Measurements from ENCODE around the gene GDF3.

The GDF3 gene

GRCh38 chr12:7668171-7668570 lies 27.4 kb downstream of the GDF3 start:
- H3K4me1 ChIP-seq (ENCODE audit: control insufficient read depth, low read length), result no peaks in the 10 kb centered on the region
- TF ChIP-seq CTCF (IDR thresholded peaks at IDR 0.05; ENCODE audit: low read depth, low read length, poor library complexity, severe bottlenecking), result no peak
- TF ChIP-seq EZH2phosphoT487 (IDR thresholded peaks at IDR 0.05; ENCODE audit: borderline replicate concordance, low read length), result no peak
- H3F3A ChIP-seq (ENCODE audit: control insufficient read depth, insufficient read depth), result no peaks in the 10 kb centered on the region
- no peak overlapping the region for H3K4me2 ChIP-seq (ENCODE audit: low read length)
- H3K27me3 ChIP-seq (ENCODE audit: control insufficient read depth, low read length), result no peaks in the 10 kb centered on the region
- H3K9me2 ChIP-seq (replicated peaks; ENCODE audit: control insufficient read depth, low read length), result no peaks in the 10 kb centered on the region
- no peaks in the 10 kb centered on the region for H3K9me3 ChIP-seq (ENCODE audit: control insufficient read depth, insufficient read depth, low read length)
- no peaks in the 10 kb centered on the region for H3K79me2 ChIP-seq (ENCODE audit: control insufficient read depth, low read length)
- no peak overlapping the region for H3K27ac ChIP-seq (ENCODE audit: low read depth, low read length)
- no peaks in the 10 kb centered on the region for H4K20me1 ChIP-seq (ENCODE audit: control insufficient read depth, insufficient read depth, low read depth, low read length)
- no peak overlapping the region for H3K4me3 ChIP-seq (ENCODE audit: low read length)
- H3K36me3 ChIP-seq (ENCODE audit: control insufficient read depth, low read length), result no peaks in the 10 kb centered on the region

GRCh38 chr12:7667125-7667524 lies 28.4 kb downstream of the GDF3 start:
- no peaks in the 10 kb centered on the region for H3K27me3 ChIP-seq (ENCODE audit: control insufficient read depth, low read length)

GRCh38 chr12:7666595-7666994 lies 29.0 kb downstream of the GDF3 start:
- Histone ChIP-seq H3K36me3 (ENCODE audit: control insufficient read depth, low read length) (no peaks in the 10 kb centered on the region), H3K27me3 (ENCODE audit: control insufficient read depth, low read length) (no peaks in the 10 kb centered on the region), H3K4me3 (ENCODE audit: low read length) (no peak overlapping the region), H3K79me2 (ENCODE audit: control insufficient read depth, low read length) (no peaks in the 10 kb centered on the region), H3K4me1 (ENCODE audit: control insufficient read depth, low read length) (no peaks in the 10 kb centered on the region), H3F3A (ENCODE audit: control insufficient read depth, insufficient read depth) (no peaks in the 10 kb centered on the region), H3K27ac (ENCODE audit: low read depth, low read length) (no peak overlapping the region), H3K4me2 (ENCODE audit: low read length) (no peak overlapping the region), H4K20me1 (ENCODE audit: control insufficient read depth, insufficient read depth, low read depth, low read length) (no peaks in the 10 kb centered on the region), H3K9me2 (replicated peaks; ENCODE audit: control insufficient read depth, low read length) (no peaks in the 10 kb centered on the region), H3K9me3 (ENCODE audit: control insufficient read depth, insufficient read depth, low read length) (no peaks in the 10 kb centered on the region)
- TF ChIP-seq CTCF (IDR thresholded peaks at IDR 0.05; ENCODE audit: low read depth, low read length, poor library complexity, severe bottlenecking) (no peak), EZH2phosphoT487 (IDR thresholded peaks at IDR 0.05; ENCODE audit: borderline replicate concordance, low read length) (no peak)

More at GRCh38 chr12:7667125-7667524, 28.4 kb downstream of the GDF3 start:
- Histone ChIP-seq H3F3A (ENCODE audit: control insufficient read depth, insufficient read depth) (no peaks in the 10 kb centered on the region), H3K9me2 (replicated peaks; ENCODE audit: control insufficient read depth, low read length) (no peaks in the 10 kb centered on the region), H3K27ac (ENCODE audit: low read depth, low read length) (no peak overlapping the region), H3K9me3 (ENCODE audit: control insufficient read depth, insufficient read depth, low read length) (no peaks in the 10 kb centered on the region), H3K79me2 (ENCODE audit: control insufficient read depth, low read length) (no peaks in the 10 kb centered on the region), H3K4me2 (ENCODE audit: low read length) (no peak overlapping the region), H4K20me1 (ENCODE audit: control insufficient read depth, insufficient read depth, low read depth, low read length) (no peaks in the 10 kb centered on the region), H3K4me3 (ENCODE audit: low read length) (no peak overlapping the region), H3K4me1 (ENCODE audit: control insufficient read depth, low read length) (no peaks in the 10 kb centered on the region), H3K36me3 (ENCODE audit: control insufficient read depth, low read length) (no peaks in the 10 kb centered on the region)
- TF ChIP-seq EZH2phosphoT487 (IDR thresholded peaks at IDR 0.05; ENCODE audit: borderline replicate concordance, low read length) (no peak), CTCF (IDR thresholded peaks at IDR 0.05; ENCODE audit: low read depth, low read length, poor library complexity, severe bottlenecking) (peak; percentile 33)

GRCh38 chr12:7661741-7662140 lies 33.8 kb downstream of the GDF3 start:
- Histone ChIP-seq H3K9me3 (ENCODE audit: control insufficient read depth, insufficient read depth, low read length) (no peaks in the 10 kb centered on the region), H3K27me3 (ENCODE audit: control insufficient read depth, low read length) (no peaks in the 10 kb centered on the region), H3K9me2 (replicated peaks; ENCODE audit: control insufficient read depth, low read length) (no peaks in the 10 kb centered on the region), H3K4me3 (ENCODE audit: low read length) (no peak overlapping the region), H3K4me1 (ENCODE audit: control insufficient read depth, low read length) (no peaks in the 10 kb centered on the region), H3F3A (ENCODE audit: control insufficient read depth, insufficient read depth) (no peaks in the 10 kb centered on the region), H4K20me1 (ENCODE audit: control insufficient read depth, insufficient read depth, low read depth, low read length) (no peaks in the 10 kb centered on the region), H3K4me2 (ENCODE audit: low read length) (no peak overlapping the region), H3K36me3 (ENCODE audit: control insufficient read depth, low read length) (no peaks in the 10 kb centered on the region), H3K27ac (ENCODE audit: low read depth, low read length) (no peak overlapping the region), H3K79me2 (ENCODE audit: control insufficient read depth, low read length) (no peaks in the 10 kb centered on the region)
- TF ChIP-seq CTCF (IDR thresholded peaks at IDR 0.05; ENCODE audit: low read depth, low read length, poor library complexity, severe bottlenecking) (no peak), EZH2phosphoT487 (IDR thresholded peaks at IDR 0.05; ENCODE audit: borderline replicate concordance, low read length) (no peak)

All from DOHH2 (cell line).